HG02623 (cell line): ENCODE measurements around the gene SPTBN5.
"Not testable (repeated sequence)": the region's sequence is repeated elsewhere in the genome, so short reads cannot be mapped to it uniquely, and the experiment has no call there.

Source experiments
- ATAC-seq: cut with Tn5 transposase; IDR thresholded peaks from one replicate; pipeline ENCODE4 v1.9.1; 2021; ENCODE audit warnings: moderate library complexity; ENCODE audit not compliant: unreplicated experiment

The SPTBN5 gene

GRCh38 chr15:41849204-41849603 is 44.6 kb downstream of the SPTBN5 start:
- ATAC-seq, result no peak

- no peak for ATAC-seq
Measured at GRCh38 chr15:41848631-41849030, 45.2 kb downstream of the SPTBN5 start.

DNA sequence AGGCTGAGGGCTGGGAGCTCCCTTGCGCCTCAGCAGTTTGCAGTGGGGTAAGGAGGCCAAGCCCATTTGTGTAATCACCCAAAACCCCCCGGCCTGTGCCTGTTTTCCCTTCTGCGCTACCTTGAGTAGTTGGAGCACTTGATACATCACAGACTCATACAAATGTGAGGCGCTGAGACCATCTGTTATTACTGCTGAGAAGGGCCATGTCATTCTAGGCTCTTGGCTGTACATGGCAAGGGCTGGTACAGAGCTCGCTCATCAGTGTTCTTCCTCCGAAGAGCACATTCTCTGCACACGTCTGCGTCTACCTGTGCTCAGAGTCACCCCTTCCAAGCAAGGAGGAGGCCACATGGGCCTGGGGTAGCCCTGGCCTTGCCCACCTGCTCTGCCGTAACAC is 45.9 kb downstream of the SPTBN5 start:
- no peak for ATAC-seq

DNA sequence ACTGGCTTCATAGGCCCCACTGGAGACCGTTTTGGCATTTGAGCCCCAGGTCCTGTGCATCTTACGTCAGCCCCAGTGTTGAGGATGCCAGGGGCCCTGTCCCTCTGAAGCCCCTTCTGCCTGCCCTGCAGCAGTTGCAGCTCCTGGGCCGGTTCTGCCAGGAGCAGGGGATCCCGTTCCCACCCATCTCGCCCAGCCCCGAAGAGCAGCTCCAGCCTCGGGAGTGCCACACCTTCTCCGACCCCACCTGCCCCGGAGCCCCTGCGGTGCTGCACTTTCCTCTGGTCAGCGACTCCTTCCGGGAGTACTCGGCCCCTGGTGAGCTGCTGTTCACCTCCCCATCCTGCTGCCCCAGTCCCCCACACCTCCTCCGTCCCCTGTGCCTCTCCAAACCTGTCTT is 46.6 kb downstream of the SPTBN5 start:
- ATAC-seq, result no peak

DNA sequence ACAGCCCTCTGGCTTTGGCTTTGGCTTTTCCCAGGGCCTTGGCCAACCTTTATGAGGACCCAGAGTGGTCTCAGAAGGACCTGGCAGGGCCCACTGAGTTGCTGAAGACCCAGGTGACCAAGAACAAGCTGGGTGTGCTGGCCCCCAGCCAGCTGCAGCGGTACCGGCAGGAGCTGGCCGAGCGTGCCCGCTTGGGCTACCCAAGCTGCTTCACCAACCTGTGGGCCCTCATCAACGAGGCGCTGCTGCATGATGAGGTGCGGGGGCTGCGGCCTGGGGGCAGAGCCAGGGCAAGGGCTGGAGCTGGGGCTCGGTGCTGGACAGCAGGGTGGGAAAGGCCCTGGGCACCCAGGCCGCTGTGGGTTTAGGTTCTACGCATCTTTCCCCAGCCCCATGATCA is 49.0 kb downstream of the SPTBN5 start:
- no peak for ATAC-seq

GRCh38 chr15:41843571-41843970 is 50.3 kb downstream of the SPTBN5 start:
- no peak for ATAC-seq

DNA sequence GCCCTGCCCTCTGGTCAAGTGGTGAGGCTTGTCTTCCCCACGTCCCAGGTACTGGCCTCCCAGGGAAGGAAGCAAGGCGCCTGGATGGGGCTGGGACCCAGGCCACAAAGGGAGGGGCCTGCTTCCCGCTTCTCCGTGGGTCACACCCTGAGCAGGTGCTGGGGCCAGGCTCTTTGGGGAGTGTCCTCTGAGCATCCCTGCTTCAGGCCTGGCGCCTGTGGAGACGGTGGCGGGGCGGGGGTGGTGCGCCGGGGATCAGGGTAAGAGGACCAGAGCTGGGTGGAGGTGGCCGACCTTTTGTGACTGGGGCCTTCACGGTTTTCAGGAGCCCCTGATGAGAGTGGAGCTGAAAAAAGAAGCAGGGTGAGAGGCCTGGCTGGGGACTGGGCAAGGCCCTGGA is 51.6 kb downstream of the SPTBN5 start:
- ATAC-seq, result no peak

DNA sequence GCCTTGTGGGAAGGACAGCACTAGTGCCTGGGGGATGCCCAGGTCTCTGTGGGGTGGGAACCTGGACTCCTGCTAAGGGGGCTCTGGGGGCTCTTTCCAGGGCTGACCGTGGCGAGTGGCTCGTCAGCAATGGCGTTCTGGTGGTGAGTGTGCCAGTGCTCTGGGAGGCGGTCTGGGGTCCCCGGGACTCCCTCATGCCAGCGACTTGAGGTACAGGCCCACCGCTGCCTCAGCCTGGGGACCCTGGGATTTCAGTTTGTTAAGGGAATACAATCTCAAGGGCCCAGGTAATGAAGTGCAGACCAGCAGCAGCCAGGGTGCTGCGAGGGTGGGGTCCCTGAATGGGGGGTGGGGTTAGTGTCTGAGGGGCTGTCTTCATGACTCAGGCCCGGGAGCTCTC is 52.7 kb downstream of the SPTBN5 start:
- ATAC-seq, result no peak

- ATAC-seq, result no peak
Measured at GRCh38 chr15:41840673-41841072, 53.2 kb downstream of the SPTBN5 start.

DNA sequence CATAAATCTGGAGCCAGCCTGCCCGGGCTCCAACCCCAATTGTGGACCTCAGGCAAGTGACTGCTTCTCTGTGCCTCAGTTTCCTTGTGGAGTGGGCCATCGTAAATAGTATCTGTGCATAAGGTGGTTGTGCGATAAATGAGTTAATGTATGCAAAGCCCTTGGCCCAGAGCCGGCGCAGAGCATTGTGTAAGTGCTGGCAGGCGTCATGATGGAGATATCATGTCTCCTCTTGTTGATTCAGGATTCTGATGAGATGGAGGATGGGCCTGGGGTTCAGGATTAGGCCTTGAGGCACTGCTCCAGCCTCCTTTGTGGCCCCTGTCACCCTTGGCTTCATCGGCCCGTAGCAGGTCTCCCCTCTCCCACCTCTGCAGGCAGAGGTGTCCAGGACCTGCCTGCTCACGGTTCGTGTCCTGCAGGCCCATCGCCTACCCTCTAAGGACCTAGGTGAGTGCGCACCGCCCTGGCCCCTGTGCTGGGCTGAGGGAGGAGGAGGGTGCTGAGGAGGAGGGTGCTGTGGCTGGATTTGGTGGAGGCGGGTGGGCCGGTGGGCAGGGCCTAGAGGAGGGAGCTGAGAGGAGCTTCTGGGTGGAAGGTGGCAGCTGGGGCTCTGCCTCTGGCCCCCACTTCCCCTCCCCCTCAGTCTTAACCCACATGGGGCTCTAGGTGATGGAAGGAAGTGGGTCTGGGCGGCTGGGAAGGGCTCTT is 53.9 kb downstream of the SPTBN5 start:
- no peak for ATAC-seq

GRCh38 chr15:41838400-41838897 is 55.4 kb downstream of the SPTBN5 start, which contains the start of gene PLA2G4B:
TSS of gene PLA2G4B (plus strand) at chr15:41838847. CDS start at chr15:41838914, 67 bp downstream.
- no peak for ATAC-seq

DNA sequence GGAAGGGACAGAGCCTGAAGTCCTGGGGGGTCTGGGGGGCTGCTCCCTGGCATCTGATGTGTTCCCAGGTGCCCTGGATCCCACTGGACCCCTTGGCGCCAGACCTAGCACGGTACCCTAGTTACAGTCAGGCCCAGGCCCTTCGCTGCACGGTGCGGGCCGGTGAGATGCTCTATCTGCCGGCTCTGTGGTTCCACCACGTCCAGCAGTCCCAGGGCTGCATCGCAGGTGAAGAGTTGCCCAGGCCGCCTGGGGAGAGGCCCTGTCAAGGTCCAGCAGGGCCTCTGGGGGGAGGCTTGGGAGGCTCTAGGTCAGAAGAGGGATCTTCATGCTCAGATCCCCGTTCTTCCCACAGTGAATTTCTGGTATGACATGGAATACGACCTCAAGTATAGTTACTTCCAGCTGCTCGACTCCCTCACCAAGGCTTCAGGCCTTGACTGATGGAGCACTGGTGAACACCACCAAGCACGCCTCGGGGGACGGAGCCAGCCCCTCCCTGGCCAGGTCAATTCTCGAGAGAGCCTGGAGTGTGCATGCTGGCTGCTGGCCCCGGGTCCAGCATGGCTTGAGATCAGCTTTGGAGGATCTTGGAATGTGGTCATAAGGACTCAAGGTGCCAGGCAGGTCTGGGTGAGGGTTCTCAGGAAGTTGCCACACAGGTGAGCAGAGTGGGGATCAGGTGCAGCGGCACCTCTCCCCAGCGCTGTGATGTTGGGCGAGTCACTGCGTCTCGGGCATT is 57.0 kb downstream of the SPTBN5 start:
- no peak for ATAC-seq

DNA sequence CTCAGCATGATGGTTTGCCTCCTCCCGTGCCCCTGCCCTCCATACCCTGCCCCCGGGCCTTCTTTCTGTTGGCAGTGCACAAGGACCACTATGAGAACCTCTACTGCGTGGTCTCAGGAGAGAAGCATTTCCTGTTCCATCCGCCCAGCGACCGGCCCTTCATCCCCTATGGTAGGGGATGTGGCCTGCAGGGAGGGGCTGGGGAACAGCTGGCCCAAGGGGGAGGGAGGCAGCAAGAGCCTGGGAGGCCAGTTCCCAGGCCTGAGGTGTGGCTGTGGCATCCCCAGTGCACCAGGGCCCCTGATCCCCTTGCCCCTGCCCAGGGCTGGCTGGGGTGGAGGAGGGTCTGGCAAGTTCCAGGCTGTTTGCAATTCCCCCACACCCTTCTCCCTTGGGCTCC is 57.8 kb downstream of the SPTBN5 start:
- no peak for ATAC-seq

DNA sequence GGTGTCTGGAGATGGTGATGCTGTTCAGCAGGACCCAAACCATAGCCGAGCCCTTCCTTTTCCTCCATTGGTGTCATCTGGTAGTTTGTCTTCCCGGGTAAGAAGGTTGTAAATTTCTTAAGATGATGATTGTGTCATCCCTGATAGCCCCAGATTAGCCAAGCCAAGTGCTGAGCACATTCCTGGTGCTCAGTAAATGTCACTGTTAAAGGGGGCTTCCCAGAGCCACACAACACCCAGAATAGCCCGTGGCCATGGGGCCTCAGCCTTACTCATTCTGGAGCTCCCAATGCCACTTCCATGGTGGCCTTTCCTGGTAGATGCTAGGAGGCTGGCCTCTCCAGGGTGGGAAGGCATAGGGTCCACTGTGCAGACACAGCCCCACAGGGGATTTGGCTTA is 59.8 kb downstream of the SPTBN5 start:
- no peak for ATAC-seq

GRCh38 chr15:41832875-41833274 is 61.0 kb downstream of the SPTBN5 start:
- no peak for ATAC-seq

DNA sequence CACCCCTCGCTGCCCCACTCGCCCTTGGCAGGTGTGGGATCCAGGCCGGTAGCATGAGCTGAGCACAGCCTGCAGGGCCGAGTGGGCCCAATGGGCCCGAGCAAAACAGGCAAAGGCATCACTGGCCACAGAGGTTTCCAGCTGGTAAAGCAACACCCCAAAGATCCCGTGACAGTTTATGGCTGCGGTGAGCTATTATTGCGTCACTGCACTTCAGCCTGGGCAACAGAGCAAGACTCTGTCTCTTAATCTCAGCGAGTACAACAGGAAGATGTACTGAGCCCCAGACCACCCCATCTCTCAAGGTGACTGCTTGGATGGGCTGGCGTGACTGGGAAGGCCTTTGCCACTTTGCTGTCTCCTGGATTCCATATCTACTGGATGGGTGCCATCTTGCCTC is 61.6 kb downstream of the SPTBN5 start:
- ATAC-seq, result no peak

- ATAC-seq, result not testable (repeated sequence)
Measured at GRCh38 chr15:41831291-41831690, 62.6 kb downstream of the SPTBN5 start.

DNA sequence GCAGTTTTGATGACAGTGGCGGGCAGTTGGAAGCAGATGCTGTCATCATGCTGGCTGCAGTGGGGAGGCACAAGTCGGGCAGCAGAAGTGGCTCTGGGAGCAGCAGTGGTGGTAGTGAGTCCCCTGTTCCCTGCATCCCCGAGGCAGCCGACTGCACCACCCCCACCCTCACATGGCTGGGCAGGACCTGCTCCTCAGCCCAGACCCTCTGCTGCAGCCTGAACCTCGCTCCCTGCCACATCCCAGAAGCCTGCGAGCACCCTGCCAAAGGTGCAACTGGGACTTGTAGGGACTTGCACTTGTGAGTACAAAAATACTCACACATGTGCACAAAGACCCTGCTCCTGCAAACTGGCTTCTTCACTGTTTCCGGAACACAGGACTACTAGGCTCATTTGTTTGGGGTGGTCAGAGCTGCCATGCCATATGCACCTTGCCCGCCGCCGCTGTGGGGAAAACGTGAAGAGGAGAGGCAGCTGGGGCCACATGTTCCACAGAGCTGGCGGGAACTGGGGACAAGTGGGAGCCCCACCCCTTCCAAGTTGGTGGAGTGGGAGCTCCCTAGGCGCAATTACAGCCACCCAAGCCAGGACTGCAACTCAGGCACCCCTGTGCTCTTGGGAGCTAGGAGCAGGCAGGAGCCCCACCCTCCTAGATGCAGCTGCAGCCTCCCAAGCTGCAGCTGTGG is 63.8 kb downstream of the SPTBN5 start:
- no peak for ATAC-seq

- no peak for ATAC-seq
Measured at GRCh38 chr15:41828807-41829141, 65.1 kb downstream of the SPTBN5 start.

- ATAC-seq, result peak; percentile 56
Measured at GRCh38 chr15:41827880-41828806, 65.7 kb downstream of the SPTBN5 start, which contains the start of gene JMJD7. TSS of gene JMJD7 (plus strand) at chr15:41828092. CDS start at chr15:41828125, 33 bp downstream.
